GM23338 (cell line): ENCODE results near the gene IPPK. TPM values are rescaled to one million over a fixed set of nuclear protein-coding genes. Genes with fewer than 3 reads are reported as not detected.

ENCODE experiments used
- ATAC-seq: fragments of 200-7000 bp; cut with Tn5 transposase; 3 replicates; pipeline ENCODE4 v1.9.1; 2020
- DNase-seq: peaks from one replicate; pipeline ENCODE4 v3.0.0-alpha.2; 2015; ENCODE audit warnings: low spot score
- H2AFZ ChIP-seq: fragments of 200-600 bp; sonication (generic); 2 replicates; pipeline ENCODE4 v1.8.0; 2016; ENCODE audit warnings: antibody characterized with exemption, mild to moderate bottlenecking, moderate library complexity
- H3F3A ChIP-seq: fragments of 200-600 bp; sonication (generic); replicated peaks from 2 replicates; pipeline ENCODE4 v1.8.0; 2017; ENCODE audit warnings: antibody characterized with exemption, mixed run types, low read depth
- H3K27ac ChIP-seq: fragments of 200-600 bp; sonication (generic); 2 replicates; pipeline ENCODE4 v1.6.1; 2016; ENCODE audit warnings: low read depth
- H3K27me3 ChIP-seq: fragments of 200-600 bp; sonication (generic); 2 replicates; pipeline ENCODE4 v1.8.0; 2016; ENCODE audit warnings: mild to moderate bottlenecking, mixed run types, moderate library complexity; ENCODE audit not compliant: insufficient read depth
- H3K36me3 ChIP-seq: fragments of 200-600 bp; sonication (generic); 2 replicates; pipeline ENCODE4 v1.8.0; 2016; ENCODE audit warnings: mild to moderate bottlenecking; ENCODE audit not compliant: insufficient read depth
- H3K4me1 ChIP-seq: fragments of 200-600 bp; sonication (generic); 2 replicates; pipeline ENCODE4 v1.8.0; 2016; ENCODE audit warnings: mild to moderate bottlenecking, moderate library complexity; ENCODE audit not compliant: insufficient read depth
- H3K4me2 ChIP-seq: fragments of 200-600 bp; sonication (generic); 2 replicates; pipeline ENCODE4 v1.7.1; 2017; ENCODE audit warnings: mixed run types
- H3K4me3 ChIP-seq: fragments of 200-600 bp; sonication (generic); 2 replicates; pipeline ENCODE4 v1.6.1; 2016; ENCODE audit warnings: mixed run types
- H3K79me2 ChIP-seq: fragments of 200-600 bp; sonication (generic); replicated peaks from 2 replicates; pipeline ENCODE4 v1.8.0; 2017; ENCODE audit warnings: mild to moderate bottlenecking; ENCODE audit not compliant: insufficient read depth
- H3K9me2 ChIP-seq: fragments of 200-600 bp; sonication (generic); 2 replicates; pipeline ENCODE4 v1.8.0; 2017; ENCODE audit not compliant: insufficient read depth
- H4K20me1 ChIP-seq: fragments of 200-600 bp; sonication (generic); replicated peaks from 2 replicates; pipeline ENCODE4 v1.8.0; 2017; ENCODE audit warnings: mild to moderate bottlenecking; ENCODE audit not compliant: insufficient read depth
- H3K27ac Mint-ChIP-seq: 2 replicates; pipeline ENCODE4 v1.8.0; 2020; ENCODE audit warnings: inconsistent platforms, mild to moderate bottlenecking, moderate library complexity, mixed read lengths
- H3K27me3 Mint-ChIP-seq: 3 replicates; pipeline ENCODE4 v1.8.0; 2022; ENCODE audit warnings: low read depth, mild to moderate bottlenecking, moderate library complexity, mixed read lengths, inconsistent platforms; ENCODE audit not compliant: insufficient read depth, poor library complexity
- H3K36me3 Mint-ChIP-seq: 3 replicates; pipeline ENCODE4 v1.8.0; 2021; ENCODE audit warnings: low read depth, mild to moderate bottlenecking, inconsistent platforms, moderate library complexity, mixed read lengths
- H3K4me1 Mint-ChIP-seq: 3 replicates; pipeline ENCODE4 v1.8.0; 2020; ENCODE audit warnings: mild to moderate bottlenecking, inconsistent platforms, mixed read lengths
- H3K4me3 Mint-ChIP-seq: 3 replicates; pipeline ENCODE4 v1.8.0; 2021; ENCODE audit warnings: moderate library complexity, mild to moderate bottlenecking, inconsistent platforms, mixed read lengths
- H3K9me3 Mint-ChIP-seq: 3 replicates; pipeline ENCODE4 v1.8.0; 2020; ENCODE audit warnings: moderate library complexity, mild to moderate bottlenecking, inconsistent platforms, mixed read lengths
- CREB1 ChIP-seq: fragments of 250-450 bp; sonication (Bioruptor Pico); IDR thresholded peaks from 2 replicates; pipeline ENCODE4 v1.5.0; 2020; ENCODE audit warnings: low read depth, mild to moderate bottlenecking, moderate library complexity
- CTCF ChIP-seq, 2 experiments: fragments of 200-600 bp in 1 of 2; sonication (generic) in 1 of 2; conservative IDR thresholded peaks; 2 replicates each; pipeline versions ENCODE4 v1.5.1 to v1.6.1; 2016 to 2017; ENCODE audit warnings: antibody characterized with exemption in 2 of 2, low read depth in 2 of 2, mild to moderate bottlenecking in 2 of 2, moderate library complexity in 1 of 2
- NANOG ChIP-seq: IDR thresholded peaks from 2 replicates; pipeline ENCODE4 v1.6.1; 2016; ENCODE audit warnings: antibody characterized with exemption, borderline replicate concordance
- POLR2AphosphoS5 ChIP-seq: IDR thresholded peaks from 2 replicates; pipeline ENCODE4 v1.6.1; 2016; ENCODE audit warnings: antibody characterized with exemption, low read depth
- REST ChIP-seq: IDR thresholded peaks from one replicate; pipeline ENCODE4 v1.6.1; 2018; ENCODE audit warnings: antibody characterized with exemption; ENCODE audit not compliant: unreplicated experiment
- ZNF331 ChIP-seq: fragments of 250-450 bp; sonication (Bioruptor Pico); IDR thresholded peaks from 2 replicates; pipeline ENCODE4 v1.5.0; 2020; ENCODE audit warnings: low read depth, mild to moderate bottlenecking, moderate library complexity
- ZNF462 ChIP-seq: fragments of 250-450 bp; sonication (Bioruptor Pico); IDR thresholded peaks from 2 replicates; pipeline ENCODE4 v1.5.0; 2020; ENCODE audit warnings: mild to moderate bottlenecking, moderate library complexity
- polyA plus RNA-seq: library from polyadenylated mRNA; unstranded; fragments of >200 nt; fragmentation: Nextera tagmentation; extraction: Ambion mirVana; gene quantifications from 2 replicates; pipeline ENCODE4 v1.2.1, GENCODE V29; 2016
- total RNA-seq: library from RNA; depleted of rRNA; stranded (reverse); fragments of >200 nt; shearing (Covaris generic); gene quantifications from 2 replicates; pipeline ENCODE4 v1.2.3, GENCODE V29; 2014

Gene IPPK
- total and polyA plus RNA-seq, 2 experiments from 2014 or later: 6.5 to 17.5 TPM

GRCh38 chr9:92617195-92617813 is 52.6 kb downstream of the IPPK start:
- Mint-ChIP-seq H3K27me3 (no peaks in the 10 kb centered on the region), H3K4me1 (no peaks in the 10 kb centered on the region), H3K27ac (peak overlapping the region; percentile 56; the same call in 1 of the 2 replicates), H3K4me3 (no peak overlapping the region), H3K9me3 (no peaks in the 10 kb centered on the region; the same call in 2 of the 3 replicates), H3K36me3 (peaks cover 14% of the 10 kb centered on the region)
- Histone ChIP-seq H3F3A (no peaks in the 10 kb centered on the region), H3K27me3 (no peaks in the 10 kb centered on the region), H2AFZ (no peak overlapping the region), H3K4me1 (no peaks in the 10 kb centered on the region), H4K20me1 (peaks cover 7% of the 10 kb centered on the region), H3K4me2 (no peak overlapping the region), H3K36me3 (no peaks in the 10 kb centered on the region; the same call in 1 of the 2 replicates), H3K79me2 (no peaks in the 10 kb centered on the region), H3K9me2 (no peaks in the 10 kb centered on the region), H3K4me3 (no peak overlapping the region), H3K27ac (no peak overlapping the region)
- DNase-seq: no peak
- TF ChIP-seq REST: no peak
- no peak for TF ChIP-seq ZNF462 (CRISPR knock-in tag)
- no peak for TF ChIP-seq CREB1 (CRISPR knock-in tag)
- no peak for TF ChIP-seq NANOG
- TF ChIP-seq CTCF (conservative IDR thresholded peaks at IDR 0.05; ENCODE audit: low read depth in 2 of 2): no peak
- TF ChIP-seq POLR2AphosphoS5: no peak
- TF ChIP-seq ZNF331 (CRISPR knock-in tag): no peak
- ATAC-seq: no peak
